Effector CD8-positive, alpha-beta T cell (primary cell): ENCODE results near the gene SH3BGRL3.
"Not testable (repeated sequence)": the region's sequence is repeated elsewhere in the genome, so short reads cannot be mapped to it uniquely, and the experiment has no call there.

Experiments
- DNase-seq: peaks from one replicate; lab custom pipeline; 2025; lab: John Stamatoyannopoulos, UW

The SH3BGRL3 gene

GRCh38 chr1:26317146-26317545 is 37.3 kb downstream of the SH3BGRL3 start:
- DNase-seq = no peak

- DNase-seq = peak; percentile 53
These were observed 37.9 kb downstream of the SH3BGRL3 start, which contains the start of gene CD52 for GRCh38 chr1:26317612-26318337. TSS of gene CD52 (plus strand) at chr1:26317958. CDS start at chr1:26318018, 60 bp downstream.

GRCh38 chr1:26318338-26319064 is 38.6 kb downstream of the SH3BGRL3 start:
- DNase-seq = no peak

DNA sequence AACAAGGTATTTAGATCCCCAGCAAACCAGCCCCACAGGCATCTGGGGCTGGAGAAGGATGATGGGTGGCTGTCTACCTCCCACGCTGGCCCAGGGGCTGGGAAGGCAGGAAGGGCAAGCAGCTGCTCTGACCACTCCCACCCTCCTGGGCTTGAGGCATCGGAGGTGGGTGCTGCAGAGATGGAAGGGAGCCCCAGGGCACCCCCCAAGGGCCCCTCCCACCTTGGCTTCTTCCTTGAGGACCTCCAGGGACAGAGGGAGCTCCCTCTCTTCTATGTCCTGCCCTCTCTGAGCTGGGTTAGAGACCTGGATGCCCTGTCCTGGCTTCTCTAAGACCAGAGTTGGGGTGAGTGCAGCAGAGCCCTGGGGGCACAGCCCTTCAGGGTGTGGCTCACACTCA is 41.0 kb downstream of the SH3BGRL3 start:
- no peak for DNase-seq

- DNase-seq = peak; percentile 93
These were observed 41.6 kb downstream of the SH3BGRL3 start for GRCh38 chr1:26321315-26322041.

DNA sequence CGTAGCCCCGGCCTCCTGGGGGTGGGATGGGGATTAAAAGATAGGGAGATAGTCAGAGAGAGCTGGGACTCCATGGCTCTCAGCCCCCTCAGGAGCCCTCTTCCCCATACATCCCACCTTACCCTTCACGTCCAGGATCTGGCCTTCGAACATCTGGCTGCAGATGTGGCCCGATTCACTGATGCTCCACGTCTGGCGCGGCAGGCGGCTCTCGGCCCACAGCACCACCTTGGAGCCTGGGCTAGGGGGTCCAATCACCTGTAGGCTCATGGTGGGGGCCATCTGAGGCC is 42.1 kb downstream of the SH3BGRL3 start:
- no peak for DNase-seq

- DNase-seq = no peak
These were observed 43.5 kb downstream of the SH3BGRL3 start for GRCh38 chr1:26323382-26323781.

DNA sequence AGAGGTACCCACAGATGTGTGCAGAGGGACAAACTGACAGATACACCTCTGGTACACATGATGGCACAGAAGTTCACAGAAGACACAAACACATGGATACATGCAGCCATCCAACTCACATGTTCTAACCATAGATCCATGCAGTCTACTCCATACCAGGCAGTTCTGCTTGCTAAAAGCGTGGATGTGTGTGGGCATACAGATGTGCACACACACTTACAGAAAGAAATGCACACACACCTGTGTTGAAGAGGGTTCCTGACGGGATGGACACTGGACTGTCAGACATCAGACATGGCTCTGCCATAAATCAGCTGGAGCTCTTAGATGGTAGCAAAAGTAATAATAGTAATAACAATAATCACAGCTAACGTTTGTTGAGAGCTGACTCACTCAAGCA is 44.7 kb downstream of the SH3BGRL3 start:
- no peak for DNase-seq

- no peak for DNase-seq
These were observed 48.1 kb downstream of the SH3BGRL3 start for GRCh38 chr1:26327956-26328362.

GRCh38 chr1:26328597-26328996 is 48.7 kb downstream of the SH3BGRL3 start:
- DNase-seq = no peak

- not testable (repeated sequence) for DNase-seq
These were observed 49.5 kb downstream of the SH3BGRL3 start for GRCh38 chr1:26329380-26329779.

GRCh38 chr1:26330276-26330675 is 50.4 kb downstream of the SH3BGRL3 start:
- DNase-seq = no peak
